K562 (cell line): Measurements from ENCODE around the gene KIF12. TPM values are rescaled to one million over a fixed set of nuclear protein-coding genes. Genes with fewer than 3 reads are reported as not detected.

Experiments used
- ATAC-seq: fragments of 200-7000 bp; cut with Tn5 transposase; 3 replicates; pipeline ENCODE4 v1.9.1; 2020; ENCODE audit warnings: moderate library complexity
- BruUV-seq: library from RNA; stranded (reverse); fragments of 400-500 nt; replicated peaks from 2 replicates; lab custom pipeline; 2021; lab: Mats Ljungman, UMichigan
- CTCF ChIA-PET: fragments of 300-600 bp; formaldehyde crosslinking; extraction: SDS; loops from one replicate; lab custom pipeline; 2021; ENCODE audit warnings: low intra/inter-chr PET ratio; lab: Yijun Ruan, JAX
- POLR2A ChIA-PET: fragments of 300-600, 350-650 bp; sonication (Branson Sonifier 250); formaldehyde crosslinking; extraction: SDS; loops from one replicate; lab custom pipeline; 2021; ENCODE audit warnings: antibody characterized with exemption, inconsistent platforms; lab: Yijun Ruan, JAX
- DNase-seq, 4 experiments: peaks; one replicate each; pipeline versions ENCODE4 v3.0.0 to v3.0.0-alpha.2; 2011 to 2018; ENCODE audit warnings: low spot score in 3 of 4, mixed read lengths in 3 of 4; ENCODE audit errors: extremely low read depth in 1 of 4
- FAIRE-seq: peaks from 2 replicates; lab custom pipeline; 2011; peaks lifted over from hg19 to GRCh38; lab: Jason Lieb, UNC
- H2AFZ ChIP-seq: 2 replicates; pipeline ENCODE4 v1.6.0; 2011; ENCODE audit warnings: low read depth, low read length, control low read depth, inconsistent platforms
- H3K27ac ChIP-seq: fragments of 200-600 bp; 3 replicates; pipeline ENCODE4 v1.8.0; 2011; ENCODE audit warnings: low read depth, mild to moderate bottlenecking, control low read depth, inconsistent platforms, low read length, moderate library complexity, mixed read lengths; ENCODE audit errors: extremely low read depth
- H3K27me3 ChIP-seq, 2 experiments: fragments of 300-600 bp in 1 of 2; 2 replicates in 1 of 2; 3 replicates in 1 of 2; pipeline versions ENCODE4 v1.6.0 to v1.8.0; 2011; ENCODE audit warnings: inconsistent platforms in 2 of 2, low read length in 2 of 2, mild to moderate bottlenecking in 1 of 2, mixed read lengths in 1 of 2, moderate library complexity in 1 of 2; ENCODE audit not compliant: control insufficient read depth in 2 of 2, insufficient read depth in 2 of 2
- H3K36me3 ChIP-seq: fragments of 300-600 bp; 3 replicates; pipeline ENCODE4 v1.8.0; 2011; ENCODE audit warnings: mild to moderate bottlenecking, low read length, inconsistent platforms; ENCODE audit not compliant: control insufficient read depth, insufficient read depth
- H3K4me1 ChIP-seq, 2 experiments: fragments of 200-600 bp in 1 of 2; replicated peaks in 1 of 2; 2 replicates in 1 of 2; 3 replicates in 1 of 2; pipeline versions ENCODE4 v1.5.1 to v1.8.0; 2011; ENCODE audit warnings: inconsistent platforms in 2 of 2, low read length in 2 of 2, mild to moderate bottlenecking in 1 of 2, mixed read lengths in 1 of 2, moderate library complexity in 1 of 2; ENCODE audit not compliant: control insufficient read depth in 2 of 2, insufficient read depth in 2 of 2
- H3K4me2 ChIP-seq: 2 replicates; pipeline ENCODE4 v1.6.1; 2011; ENCODE audit warnings: low read length, control low read depth, inconsistent platforms, mixed read lengths; ENCODE audit not compliant: insufficient read depth
- H3K4me3 ChIP-seq: fragments of 200-600 bp; sonication (generic), shearing (Covaris generic); 2 replicates; pipeline ENCODE4 v1.5.1; 2016; ENCODE audit warnings: control low read depth, inconsistent platforms
- H3K79me2 ChIP-seq: fragments of 200-600 bp; 3 replicates; pipeline ENCODE4 v1.8.0; 2011; ENCODE audit warnings: low read length, inconsistent platforms; ENCODE audit not compliant: control insufficient read depth, insufficient read depth
- H3K9ac ChIP-seq, 2 experiments: 2 replicates each; pipeline versions ENCODE4 v1.6.0 to v1.6.1; 2011; ENCODE audit warnings: low read depth in 2 of 2, low read length in 2 of 2, control low read depth in 1 of 2, inconsistent platforms in 1 of 2, mild to moderate bottlenecking in 1 of 2, mixed read lengths in 1 of 2; ENCODE audit not compliant: insufficient read depth in 1 of 2
- H3K9me1 ChIP-seq: one replicate; pipeline ENCODE4 v1.6.0; 2011; ENCODE audit warnings: inconsistent platforms, mild to moderate bottlenecking, low read length, moderate library complexity; ENCODE audit not compliant: control insufficient read depth, insufficient read depth
- H3K9me3 ChIP-seq: replicated peaks from 2 replicates; pipeline ENCODE4 v1.5.1; 2011; ENCODE audit warnings: low read depth, low read length, inconsistent platforms; ENCODE audit not compliant: control insufficient read depth, insufficient read depth
- H4K20me1 ChIP-seq: replicated peaks from 2 replicates; pipeline ENCODE4 v1.6.1; 2011; ENCODE audit warnings: low read length, inconsistent platforms, mixed read lengths; ENCODE audit not compliant: control insufficient read depth, insufficient read depth
- HDAC6 ChIP-seq: IDR thresholded peaks from 2 replicates; pipeline ENCODE4 v1.6.1; 2012; ENCODE audit warnings: low read depth, mild to moderate bottlenecking, control low read depth, inconsistent platforms, low read length, moderate library complexity
- JUND ChIP-seq, 2 experiments: IDR thresholded peaks; 2 replicates in 1 of 2; 3 replicates in 1 of 2; pipeline ENCODE4 v1.6.1; 2011; ENCODE audit warnings: borderline replicate concordance in 2 of 2, low read depth in 2 of 2, low read length in 2 of 2, improper control_type of control experiment in 1 of 2, missing biosample characterization in 1 of 2, missing genetic modification characterization in 1 of 2, missing genetic modification reagents in 1 of 2
- NCOA1 ChIP-seq: fragments of 450-650 bp; IDR thresholded peaks from 2 replicates; pipeline ENCODE4 v1.6.1; 2016; ENCODE audit warnings: low read depth
- NR2C2 ChIP-seq, 2 experiments: fragments of 200-800 bp in 1 of 2; sonication (Bioruptor generic) in 1 of 2; sonication (generic) in 1 of 2; formaldehyde crosslinking in 1 of 2; IDR thresholded peaks; 2 replicates each; pipeline versions ENCODE4 v1.6.1 to v1.8.0; 2016 to 2022; ENCODE audit warnings: mild to moderate bottlenecking in 1 of 2, missing compliant biosample characterization in 1 of 2, missing genetic modification characterization in 1 of 2, missing genetic modification reagents in 1 of 2
- PHF8 ChIP-seq: fragments of 200-600 bp; sonication (generic); IDR thresholded peaks from 2 replicates; pipeline ENCODE4 v1.6.1; 2012; ENCODE audit warnings: mixed run types, mild to moderate bottlenecking, inconsistent platforms, low read length, moderate library complexity, borderline replicate concordance
- SMAD3 ChIP-seq: fragments of 450-650 bp; formaldehyde crosslinking; conservative IDR thresholded peaks from 2 replicates; pipeline ENCODE4 v1.4.0; 2020; ENCODE audit warnings: mild to moderate bottlenecking
- ZNF146 ChIP-seq: IDR thresholded peaks from one replicate; pipeline ENCODE4 v1.6.1; 2018; ENCODE audit warnings: missing compliant biosample characterization; ENCODE audit not compliant: unreplicated experiment
- ZNF644 ChIP-seq: fragments of 200-800 bp; sonication (Bioruptor generic); IDR thresholded peaks from 2 replicates; pipeline ENCODE4 v1.6.1; 2016; ENCODE audit warnings: low read depth, missing genetic modification characterization, missing compliant biosample characterization
- ZNF717 ChIP-seq: fragments of 250-450 bp; sonication (Bioruptor Pico); IDR thresholded peaks from 2 replicates; pipeline ENCODE4 v1.5.0; 2021
- WGBS: fragments of 100-300 bp; shearing (Covaris generic); methylation state at CpG from one replicate; pipeline ENCODE4 v1.1.6; 2016; ENCODE audit warnings: low coverage, mixed read lengths; ENCODE audit not compliant: insufficient coverage; ENCODE audit errors: missing lambda C conversion rate; 5-methylcytosine and 5-hydroxymethylcytosine counted together
- in situ Hi-C: fragments of 300-500 bp; cut with MboI; formaldehyde crosslinking; loops from 4 replicates; pipeline ENCODE4 v1.15.0; 2018; ENCODE audit warnings: inconsistent platforms, mixed read lengths
- intact Hi-C: fragments of 100-400 bp; cut with micrococcal nuclease; formaldehyde crosslinking; loops from 2 replicates; pipeline ENCODE4 v1.14.2; 2022
- polyA plus RNA-seq, 8 experiments: library from polyadenylated mRNA; depleted of rRNA in 4 of 8; stranded (reverse) in 5 of 8; unstranded in 3 of 8; fragments of >200 nt; fragmentation: Nextera tagmentation in 2 of 8; fragmentation: Illumina TruSeq in 1 of 8; extraction: Ambion mirVana in 2 of 8; extraction: Trizol in 1 of 8; gene quantifications; 2 replicates each; pipeline versions ENCODE4 v1.2.1 to v1.2.3, GENCODE V29; 2011 to 2014; ENCODE audit warnings: inconsistent platforms in 1 of 8, missing spikeins in 1 of 8
- total RNA-seq, 7 experiments: library from RNA; depleted of rRNA in 6 of 7; stranded (reverse); fragments of >200 nt in 6 of 7; fragmentation: Illumina TruSeq in 2 of 7; extraction: Trizol in 2 of 7; gene quantifications; 2 replicates each; pipeline versions ENCODE4 v1.2.1 to v1.2.3, GENCODE V29; 2011 to 2021; ENCODE audit warnings: low replicate concordance in 1 of 7
- TF ChIP-seq, protein P1 (sequence below): sonication (generic); formaldehyde crosslinking; IDR thresholded peaks from 2 replicates; pipeline ENCODE4 v1.4.0; 2020; ENCODE audit warnings: mild to moderate bottlenecking, missing genetic modification reagents

KIF12 gene
- total and polyA plus RNA-seq, 9 of the 15 experiments (the other 6 are each of a cell fraction or from before 2014, with no cell fraction given) = not detected

DNA sequence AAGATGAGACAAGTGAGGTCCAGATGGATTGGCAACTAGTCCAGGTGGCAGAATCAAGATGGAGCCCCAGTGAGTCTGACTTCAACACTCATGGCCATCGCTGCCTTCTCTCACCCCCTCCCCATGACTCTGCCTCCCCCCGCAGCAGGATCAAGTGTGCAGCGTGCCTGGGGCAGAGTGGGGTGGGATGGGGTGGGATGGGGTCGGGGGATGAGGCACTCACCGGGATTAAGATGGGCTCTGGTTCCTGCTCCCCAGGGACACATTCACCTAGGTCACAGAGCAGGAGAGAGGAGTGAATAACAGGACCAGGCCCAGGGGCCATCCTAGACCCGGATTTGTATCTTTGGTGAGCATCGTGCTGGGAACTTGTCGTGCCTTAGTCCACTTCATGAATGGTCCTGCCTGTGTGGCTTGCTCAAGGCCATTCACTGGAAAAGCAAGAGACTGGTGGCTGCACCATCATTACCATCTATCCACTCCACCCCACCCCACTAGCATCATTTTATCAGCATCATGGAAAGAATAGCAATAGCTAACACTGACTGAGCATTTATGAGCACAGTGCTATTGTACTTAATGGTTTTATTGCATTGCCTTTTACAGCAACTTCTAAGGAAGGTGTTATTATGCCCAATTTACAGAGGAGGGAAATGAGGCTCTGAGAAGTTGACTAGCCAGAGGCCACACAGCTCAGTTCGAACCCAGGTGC is 29.5 kb downstream of the KIF12 start:
- Histone ChIP-seq H3K9ac (no peak overlapping the region), H3K4me3 (no peak overlapping the region), H3K4me2 (no peak overlapping the region), H3K36me3 (no peaks in the 10 kb centered on the region), H4K20me1 (no peaks in the 10 kb centered on the region), H3K27me3 (peaks cover 3 to 4% of the 10 kb centered on the region in 2 experiments; a peak in 2 of 5 replicates), H3K4me1 (no peaks in the 10 kb centered on the region; a peak in 1 of 5 replicates), H3K27ac (no peak overlapping the region), H3K79me2 (no peaks in the 10 kb centered on the region), H2AFZ (no peak overlapping the region), H3K9me3 (no peaks in the 10 kb centered on the region), H3K9me1 (no peaks in the 10 kb centered on the region)
- DNase-seq = no peak
- 0% methylated on average over 7 of the region's 9 CpGs for WGBS
- intact Hi-C loops = no loop called here
- in situ Hi-C loops = no loop called here
- BruUV-seq = no TSS peak
- ChIA-PET CTCF (no interaction called here), POLR2A (no interaction called here)
- no peak for ATAC-seq
- no peak for FAIRE-seq
- TF ChIP-seq ZNF146 (CRISPR knock-in tag) (no peak), ZNF717 (no peak)

DNA sequence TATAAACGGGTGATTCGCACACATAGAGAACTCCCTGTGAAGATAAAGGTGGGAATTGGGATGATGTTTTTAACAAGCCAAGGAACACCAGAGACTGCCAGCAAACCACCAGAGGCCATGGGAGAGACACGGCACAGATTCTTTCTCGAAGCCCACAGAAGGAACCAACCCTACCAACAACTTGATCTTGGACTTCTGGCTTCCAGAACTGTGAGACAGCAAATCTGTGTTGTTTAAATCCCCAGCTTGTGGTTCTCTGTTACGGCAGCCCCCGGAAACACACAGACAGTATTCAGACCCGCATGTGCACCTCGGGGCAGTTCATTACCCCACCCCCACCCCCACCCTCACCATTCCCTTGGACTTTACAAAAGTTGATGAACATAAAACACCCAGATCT is 33.8 kb downstream of the KIF12 start:
- no peak for ATAC-seq
- Histone ChIP-seq H3K36me3 (no peaks in the 10 kb centered on the region), H3K4me2 (no peak overlapping the region), H3K27me3 (peaks cover 3 to 24% of the 10 kb centered on the region in 2 experiments; a peak in 4 of 5 replicates), H2AFZ (no peak overlapping the region), H3K79me2 (no peaks in the 10 kb centered on the region), H3K9me3 (no peaks in the 10 kb centered on the region), H3K27ac (no peak overlapping the region), H3K4me1 (no peaks in the 10 kb centered on the region; a peak in 1 of 5 replicates), H3K9me1 (no peaks in the 10 kb centered on the region), H4K20me1 (no peaks in the 10 kb centered on the region; the same call in 1 of the 2 replicates), H3K4me3 (no peak overlapping the region), H3K9ac (no peak overlapping the region)
- intact Hi-C loops (no loop called here), in situ Hi-C loops (no loop called here)
- ChIA-PET CTCF (no interaction called here), POLR2A (no interaction called here)
- WGBS = 0% methylated on average over 8 of the region's 8 CpGs
- DNase-seq = no peak
- no peak for FAIRE-seq
- no TSS peak for BruUV-seq
- TF ChIP-seq ZNF644 (no peak), PHF8 (no peak), HDAC6 (no peak), NR2C2 (CRISPR knock-in tag; IDR thresholded peaks at IDR 0.05) (no peak), NR2C2 (tag; IDR thresholded peaks at IDR 0.05) (no peak), SMAD3 (CRISPR knock-in tag) (no peak), NCOA1 (no peak), JUND (IDR thresholded peaks at IDR 0.05; ENCODE audit: borderline replicate concordance, low read depth, low read length) (no peak), JUND (tag; IDR thresholded peaks at IDR 0.05; ENCODE audit: borderline replicate concordance, low read depth, low read length) (no peak)
- TF ChIP-seq, protein P1, sequence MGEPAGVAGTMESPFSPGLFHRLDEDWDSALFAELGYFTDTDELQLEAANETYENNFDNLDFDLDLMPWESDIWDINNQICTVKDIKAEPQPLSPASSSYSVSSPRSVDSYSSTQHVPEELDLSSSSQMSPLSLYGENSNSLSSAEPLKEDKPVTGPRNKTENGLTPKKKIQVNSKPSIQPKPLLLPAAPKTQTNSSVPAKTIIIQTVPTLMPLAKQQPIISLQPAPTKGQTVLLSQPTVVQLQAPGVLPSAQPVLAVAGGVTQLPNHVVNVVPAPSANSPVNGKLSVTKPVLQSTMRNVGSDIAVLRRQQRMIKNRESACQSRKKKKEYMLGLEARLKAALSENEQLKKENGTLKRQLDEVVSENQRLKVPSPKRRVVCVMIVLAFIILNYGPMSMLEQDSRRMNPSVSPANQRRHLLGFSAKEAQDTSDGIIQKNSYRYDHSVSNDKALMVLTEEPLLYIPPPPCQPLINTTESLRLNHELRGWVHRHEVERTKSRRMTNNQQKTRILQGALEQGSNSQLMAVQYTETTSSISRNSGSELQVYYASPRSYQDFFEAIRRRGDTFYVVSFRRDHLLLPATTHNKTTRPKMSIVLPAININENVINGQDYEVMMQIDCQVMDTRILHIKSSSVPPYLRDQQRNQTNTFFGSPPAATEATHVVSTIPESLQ = no peak
